Prostate gland (tissue), 2 donors: Measurements from ENCODE around the gene FHIT.

Source experiments
- POLR2A ChIP-seq: fragments of 450-650 bp; IDR thresholded peaks from one replicate; pipeline ENCODE4 v1.6.1; 2016; ENCODE audit warnings: antibody characterized with exemption, mild to moderate bottlenecking
- TF ChIP-seq, protein P1 (sequence below), 4 experiments: fragments of 200-600 bp in 2 of 4; fragments of 450-650 bp in 2 of 4; sonication (generic) in 2 of 4; IDR thresholded peaks; 1 replicate in 3 of 4; 2 replicates in 1 of 4; pipeline ENCODE4 v1.5.1; 2016 to 2019; ENCODE audit warnings: antibody characterized with exemption in 4 of 4, mild to moderate bottlenecking in 2 of 4, moderate library complexity in 2 of 4

DNA sequence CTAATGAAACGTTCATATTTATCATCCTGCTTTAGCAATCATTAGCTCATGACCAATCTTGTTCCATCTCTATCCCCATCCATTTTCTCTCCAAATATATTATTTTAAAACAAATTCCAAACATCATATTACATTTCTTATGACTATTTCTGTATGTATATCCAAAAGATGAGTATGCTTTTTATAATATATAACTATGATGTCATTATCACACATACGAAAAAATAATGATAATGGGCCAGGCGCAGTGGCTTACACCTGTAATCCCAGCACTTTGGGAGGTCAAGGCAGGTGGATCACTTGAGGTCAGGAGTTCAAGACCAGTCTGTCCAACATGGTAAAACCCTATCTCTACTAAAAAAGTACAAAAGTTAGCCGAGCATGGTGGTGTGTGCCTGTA lies 280.4 kb downstream of the FHIT start:
- TF ChIP-seq, protein P1, sequence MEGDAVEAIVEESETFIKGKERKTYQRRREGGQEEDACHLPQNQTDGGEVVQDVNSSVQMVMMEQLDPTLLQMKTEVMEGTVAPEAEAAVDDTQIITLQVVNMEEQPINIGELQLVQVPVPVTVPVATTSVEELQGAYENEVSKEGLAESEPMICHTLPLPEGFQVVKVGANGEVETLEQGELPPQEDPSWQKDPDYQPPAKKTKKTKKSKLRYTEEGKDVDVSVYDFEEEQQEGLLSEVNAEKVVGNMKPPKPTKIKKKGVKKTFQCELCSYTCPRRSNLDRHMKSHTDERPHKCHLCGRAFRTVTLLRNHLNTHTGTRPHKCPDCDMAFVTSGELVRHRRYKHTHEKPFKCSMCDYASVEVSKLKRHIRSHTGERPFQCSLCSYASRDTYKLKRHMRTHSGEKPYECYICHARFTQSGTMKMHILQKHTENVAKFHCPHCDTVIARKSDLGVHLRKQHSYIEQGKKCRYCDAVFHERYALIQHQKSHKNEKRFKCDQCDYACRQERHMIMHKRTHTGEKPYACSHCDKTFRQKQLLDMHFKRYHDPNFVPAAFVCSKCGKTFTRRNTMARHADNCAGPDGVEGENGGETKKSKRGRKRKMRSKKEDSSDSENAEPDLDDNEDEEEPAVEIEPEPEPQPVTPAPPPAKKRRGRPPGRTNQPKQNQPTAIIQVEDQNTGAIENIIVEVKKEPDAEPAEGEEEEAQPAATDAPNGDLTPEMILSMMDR (IDR thresholded peaks at IDR 0.05): no peak
- TF ChIP-seq POLR2A: no peak
